H1 (cell line): Measurements from ENCODE around the gene MARK3. TPM values are rescaled to one million over a fixed set of nuclear protein-coding genes. Genes with fewer than 3 reads are reported as not detected.

Experiments
- BRCA1 ChIP-seq: IDR thresholded peaks from 2 replicates; pipeline ENCODE4 v1.6.1; 2012; ENCODE audit warnings: low read depth, low read length, improper control_type of control experiment
- CBX8 ChIP-seq: fragments of 300-800, 300-1000 bp; sonication (generic); IDR thresholded peaks from 2 replicates; pipeline ENCODE4 v1.7.1; 2016; ENCODE audit warnings: low read depth, low read length, borderline replicate concordance
- GABPA ChIP-seq: IDR thresholded peaks from 2 replicates; pipeline ENCODE4 v1.6.1; 2011; ENCODE audit warnings: mild to moderate bottlenecking, low read length, moderate library complexity, borderline replicate concordance; ENCODE audit not compliant: insufficient read depth
- polyA plus RNA-seq, 7 experiments: library from polyadenylated mRNA; depleted of rRNA in 3 of 7; stranded (reverse) in 5 of 7; unstranded in 2 of 7; fragments of >200 nt in 5 of 7; fragments of 200-250 nt in 2 of 7; gene quantifications; 1 replicate in 5 of 7; 2 replicates in 1 of 7; 4 replicates in 1 of 7; pipeline versions ENCODE4 v1.2.1 to v1.2.3, GENCODE V29; 2011 to 2013; ENCODE audit warnings: missing spikeins in 2 of 7, mixed read lengths in 2 of 7
- total RNA-seq: library from RNA; stranded (reverse); fragmentation: NEBNext Ultra II Directional; extraction: Animal tissue kit (Norgen Biotek cat#: 25700); gene quantifications from 2 replicates; pipeline ENCODE4 v1.2.1, GENCODE V29; 2021

The MARK3 gene
- total and polyA plus RNA-seq, 2 of the 8 experiments (the other 6 are each of a cell fraction or from before 2014, with no cell fraction given) = 39.4 to 76.9 TPM

- TF ChIP-seq CBX8 (no peak), BRCA1 (no peak), GABPA (no peak)
- TF ChIP-seq, all 59 proteins: peak for 0
These were observed 147.3 kb downstream of the MARK3 start (continued) for GRCh38 chr14:103532216-103533136.
